Heart left ventricle (tissue), 13 donors: ENCODE measurements around the gene STON2.

Experiments
- CTCF ChIP-seq, 12 donors: fragments of 200-600 bp; sonication (generic) in 4 of 12; IDR thresholded peaks; one replicate each; pipeline versions ENCODE4 v1.5.0 to v1.8.0; 2018 to 2022; ENCODE audit warnings: antibody characterized with exemption in 12 of 12, mild to moderate bottlenecking in 5 of 12
- POLR2A ChIP-seq, 2 donors: fragments of 450-650 bp; IDR thresholded peaks; one replicate each; pipeline ENCODE4 v1.6.1; 2017; ENCODE audit warnings: antibody characterized with exemption in 2 of 2, mild to moderate bottlenecking in 2 of 2, moderate library complexity in 2 of 2
- donor health status: ischemic (EF 13 %, LVEDD 7.1; RV severe dilation, severe dysfunction).
- donor health status: DM: no; HTN: yes; CAD: no.
- donor health status: DM: no; HTN: no; CAD: no.
- donor health status: ischemic (EF 25% LVEDD 6.9; RV normal size, moderate dysfunction).
- donor health status: ischemic (EF 25% LVEDD 5.7; RV mildly dilated, moderate dysfunction).
- donor health status: ischemic (EF 35%, LVEDD 5.7; RV mildly dilated, moderate dysfunction).
- donor health status: nonischemic (EF 11% LVEDD 7.7; RV severe dilation, severe dysfunction).
- donor health status: DM: yes; HTN: yes; CAD: no.
- donor health status: PGD.
- donor health status: ischemic (EF 29% LVEDD 5.4; RV normal size, mild dysfunction).
- donor health status: nonischemic (EF 23%, LVEDD 6.1; RV moderate dilation, normal function).

GRCh38 chr14:81275305-81276072, 124.6 kb downstream of the STON2 start:
- no peak for TF ChIP-seq CTCF (IDR thresholded peaks at IDR 0.05)
- TF ChIP-seq POLR2A (IDR thresholded peaks at IDR 0.05) = no peak
